Measurements from ENCODE around the gene RMDN2.
"Not testable (repeated sequence)": the region's sequence is repeated elsewhere in the genome, so short reads cannot be mapped to it uniquely, and the experiment has no call there.

The RMDN2 gene

GRCh38 chr2:37902991-37903390 is 22.1 kb upstream of the RMDN2 start:
- no peak for DNase-seq

DNA sequence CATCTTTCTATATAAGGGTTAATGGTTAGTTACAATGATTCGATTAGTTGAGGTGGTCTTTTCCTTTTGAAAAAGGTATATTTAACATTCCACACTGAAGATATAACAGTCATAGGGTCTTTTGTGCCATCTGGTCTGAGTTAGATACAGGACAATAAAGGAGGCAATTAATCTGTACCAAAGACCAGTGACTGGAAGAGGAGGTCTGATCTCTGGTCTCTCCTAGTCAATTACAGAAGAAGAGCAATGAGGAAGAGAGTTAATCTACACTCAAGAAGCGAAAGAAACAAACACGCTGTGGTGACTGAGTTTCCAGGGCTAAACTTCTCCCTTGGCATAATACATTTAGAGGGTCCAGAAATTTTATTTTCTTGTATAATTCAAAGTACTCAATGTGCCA is 20.7 kb upstream of the RMDN2 start:
- DNase-seq, result no peak

GRCh38 chr2:37904993-37905392 is 20.1 kb upstream of the RMDN2 start:
- no peak for DNase-seq

- no peak for DNase-seq
Measured at GRCh38 chr2:37906131-37906530, 19.0 kb upstream of the RMDN2 start.

DNA sequence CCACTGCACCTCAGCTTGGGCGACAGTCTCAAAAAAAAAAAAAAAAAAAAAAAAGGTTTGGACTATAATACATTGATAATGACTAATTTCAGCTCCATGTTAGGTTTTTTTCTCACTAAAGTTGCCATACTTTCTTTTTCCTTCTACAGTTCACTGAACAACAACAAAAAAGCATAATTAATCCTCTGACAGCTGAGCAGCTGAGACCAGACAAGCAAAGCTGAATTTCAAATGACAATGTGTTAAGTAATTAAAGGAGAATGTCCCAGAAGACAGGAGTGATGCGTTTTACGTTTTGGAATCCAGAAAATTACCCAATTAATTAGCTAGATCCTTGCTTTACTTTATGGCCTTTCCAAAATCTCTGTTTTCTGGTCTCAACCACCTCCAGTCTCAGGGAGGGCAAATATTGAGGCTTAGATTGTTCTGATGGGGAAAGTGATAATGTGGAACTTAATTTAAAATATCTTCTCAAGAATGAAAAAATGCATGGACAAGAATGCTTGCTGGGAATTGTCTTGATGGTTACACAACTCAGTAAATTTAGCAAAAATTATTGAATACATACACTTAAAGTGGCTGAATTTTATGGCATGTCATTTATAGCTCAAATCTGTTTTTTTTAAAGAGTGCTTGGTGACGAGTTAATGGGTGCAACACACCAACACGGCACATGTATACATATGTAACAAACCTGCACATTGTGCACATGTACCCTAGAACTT is 17.4 kb upstream of the RMDN2 start:
- DNase-seq, result no peak

DNA sequence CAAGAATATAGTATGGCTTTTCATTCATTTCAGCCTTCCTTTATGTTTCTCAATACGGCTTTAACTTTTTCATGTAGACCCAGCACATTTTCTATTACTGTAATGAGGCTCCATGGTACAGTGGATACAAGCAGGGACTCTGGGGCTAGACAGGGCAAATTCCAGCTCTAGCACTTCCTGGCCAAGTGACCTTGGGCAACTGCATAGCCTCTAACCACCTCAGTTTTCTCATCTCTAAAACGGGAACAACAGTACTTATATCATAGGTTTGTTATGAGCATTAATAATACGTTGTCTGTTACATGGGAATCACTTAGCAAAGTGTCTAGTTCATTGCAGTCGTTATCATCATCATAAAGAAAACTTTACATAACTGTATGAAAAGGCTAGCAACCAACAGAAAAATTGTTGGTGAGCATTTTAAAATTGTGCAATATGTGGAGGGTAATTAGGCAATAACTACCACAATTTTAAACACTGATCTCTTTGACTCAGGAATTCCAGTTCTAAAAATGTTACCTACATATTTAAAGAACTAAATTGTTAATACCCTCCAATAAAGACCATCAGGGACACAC is 13.7 kb upstream of the RMDN2 start:
- DNase-seq, result no peak

GRCh38 chr2:37912056-37912455 is 13.0 kb upstream of the RMDN2 start:
- no peak for DNase-seq

GRCh38 chr2:37912616-37913015 is 12.5 kb upstream of the RMDN2 start:
- no peak for DNase-seq

DNA sequence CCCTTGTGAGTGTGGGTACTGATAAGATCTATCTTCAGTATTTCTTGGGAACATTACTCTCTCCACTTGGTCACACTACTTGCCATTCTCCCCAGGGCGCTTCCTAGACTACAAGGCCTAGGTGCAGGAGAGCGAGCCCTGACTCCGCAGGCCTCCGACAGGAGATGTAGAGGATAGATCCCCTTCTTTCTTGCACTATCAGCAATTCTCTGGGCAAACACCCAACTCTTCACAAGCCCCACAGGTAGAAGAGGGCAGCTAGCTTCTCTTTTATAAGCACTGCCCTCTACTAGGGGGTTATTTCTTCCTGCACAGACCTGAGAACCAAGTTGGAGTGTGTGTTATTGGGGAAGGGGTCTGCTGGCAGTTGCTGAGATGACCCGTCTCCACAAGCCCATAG is 10.7 kb upstream of the RMDN2 start:
- no peak for DNase-seq

- no peak for DNase-seq
Measured at GRCh38 chr2:37915773-37916172, 9.3 kb upstream of the RMDN2 start.

DNA sequence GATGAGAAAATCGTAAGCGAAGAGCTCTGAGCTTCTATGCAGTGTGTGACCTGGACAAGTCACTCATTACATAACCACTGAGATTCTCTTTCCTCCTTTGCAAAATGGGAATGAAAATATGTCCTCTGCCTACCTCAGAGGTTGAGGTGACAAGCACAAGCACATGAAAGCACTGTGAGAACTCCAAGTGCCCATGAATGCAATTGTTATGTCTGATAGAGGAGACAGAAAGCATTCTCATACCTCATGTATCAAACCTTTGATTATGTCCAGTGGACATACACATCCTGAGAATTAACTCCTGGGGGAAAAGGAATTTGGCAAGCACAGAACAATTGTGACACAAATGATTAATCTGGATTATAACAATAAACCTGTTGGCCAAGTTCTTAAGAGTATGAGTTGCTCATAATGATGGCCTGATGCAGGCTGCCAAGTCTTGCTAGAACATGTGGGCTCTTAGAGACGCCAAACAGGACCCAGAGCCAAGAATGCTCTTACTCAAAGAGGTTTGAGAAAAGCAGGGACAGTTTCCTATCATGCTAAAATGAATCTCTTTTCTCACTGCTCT is 8.5 kb upstream of the RMDN2 start:
- no peak for DNase-seq

- DNase-seq, result no peak
Measured at GRCh38 chr2:37917281-37918228, 7.5 kb upstream of the RMDN2 start.

- no peak for DNase-seq
Measured at GRCh38 chr2:37918742-37919186, 6.3 kb upstream of the RMDN2 start.

GRCh38 chr2:37919631-37920032 is 5.5 kb upstream of the RMDN2 start:
- DNase-seq, result no peak

GRCh38 chr2:37920570-37920969 is 4.5 kb upstream of the RMDN2 start:
- no peak for DNase-seq

DNA sequence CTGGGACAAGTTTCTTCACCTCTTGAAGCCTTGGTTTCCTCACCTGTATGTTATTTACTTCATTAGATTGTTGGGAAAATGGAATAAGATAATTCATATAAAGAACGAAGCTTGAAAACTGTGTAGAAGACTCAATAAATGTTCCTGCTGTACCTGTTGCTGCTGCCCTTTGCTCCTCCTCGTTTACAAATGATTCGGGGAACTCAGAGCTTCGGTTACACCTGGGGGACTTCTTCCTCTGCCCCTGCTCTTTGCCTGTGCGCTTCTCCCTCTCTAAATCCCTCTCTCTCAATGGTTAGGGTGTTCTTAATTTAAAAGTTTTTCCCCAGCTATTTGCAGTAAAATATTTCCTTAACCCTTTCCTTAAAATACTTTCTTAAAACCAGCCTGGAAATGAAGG is 3.3 kb upstream of the RMDN2 start:
- DNase-seq, result no peak

DNA sequence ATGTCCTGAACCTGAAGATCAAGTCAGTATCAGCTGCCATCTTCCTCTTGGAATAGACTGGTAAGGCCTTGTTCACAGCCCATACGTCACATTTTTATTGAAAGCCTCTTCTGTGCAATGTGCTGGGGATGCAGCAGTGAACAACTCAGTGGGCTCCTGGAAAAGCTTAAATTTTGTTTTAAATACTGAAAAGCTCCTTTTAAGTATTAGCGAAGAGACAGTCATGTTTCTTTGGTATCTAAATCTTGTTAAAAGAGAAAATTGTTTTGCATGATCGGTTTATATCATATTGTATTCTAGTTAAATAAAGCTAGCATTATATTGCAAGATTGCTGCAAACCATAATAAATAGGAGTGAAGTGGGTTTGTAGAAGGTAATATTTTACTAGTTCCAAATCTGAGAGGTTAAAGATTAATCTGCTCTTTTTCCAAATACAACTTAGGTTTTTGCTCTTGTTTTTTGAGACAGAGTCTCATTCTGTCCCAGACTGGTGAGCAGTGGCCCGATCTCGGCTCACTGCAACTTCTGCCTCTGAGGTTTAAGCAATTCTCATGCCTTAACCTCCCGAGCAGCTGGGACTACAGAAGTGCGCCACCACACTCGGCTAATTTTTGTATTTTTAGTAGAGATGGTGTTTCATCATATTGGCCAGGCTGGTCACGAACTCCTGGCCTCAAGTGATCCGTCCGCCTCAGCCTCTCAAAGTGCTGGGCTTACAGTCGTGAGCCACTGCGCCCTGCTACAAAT is 1.6 kb upstream of the RMDN2 start:
- no peak for DNase-seq

- DNase-seq, result no peak
Measured at GRCh38 chr2:37926635-37927034, 1.5 kb downstream of the RMDN2 start.

GRCh38 chr2:37928377-37928776 is 3.3 kb downstream of the RMDN2 start:
- no peak for DNase-seq

- not testable (repeated sequence) for DNase-seq
Measured at GRCh38 chr2:37930392-37930791, 5.3 kb downstream of the RMDN2 start.

- DNase-seq, result not testable (repeated sequence)
Measured at GRCh38 chr2:37932873-37933272, 7.8 kb downstream of the RMDN2 start.

Data from activated effector memory CD4-positive, alpha-beta T cell treated with anti-CD3 and anti-CD28 coated beads, Interleukin-2, amount 50 U/mL, for 16 hours (primary cell).